ENCODE measurements around the gene HOXA4.

DNA sequence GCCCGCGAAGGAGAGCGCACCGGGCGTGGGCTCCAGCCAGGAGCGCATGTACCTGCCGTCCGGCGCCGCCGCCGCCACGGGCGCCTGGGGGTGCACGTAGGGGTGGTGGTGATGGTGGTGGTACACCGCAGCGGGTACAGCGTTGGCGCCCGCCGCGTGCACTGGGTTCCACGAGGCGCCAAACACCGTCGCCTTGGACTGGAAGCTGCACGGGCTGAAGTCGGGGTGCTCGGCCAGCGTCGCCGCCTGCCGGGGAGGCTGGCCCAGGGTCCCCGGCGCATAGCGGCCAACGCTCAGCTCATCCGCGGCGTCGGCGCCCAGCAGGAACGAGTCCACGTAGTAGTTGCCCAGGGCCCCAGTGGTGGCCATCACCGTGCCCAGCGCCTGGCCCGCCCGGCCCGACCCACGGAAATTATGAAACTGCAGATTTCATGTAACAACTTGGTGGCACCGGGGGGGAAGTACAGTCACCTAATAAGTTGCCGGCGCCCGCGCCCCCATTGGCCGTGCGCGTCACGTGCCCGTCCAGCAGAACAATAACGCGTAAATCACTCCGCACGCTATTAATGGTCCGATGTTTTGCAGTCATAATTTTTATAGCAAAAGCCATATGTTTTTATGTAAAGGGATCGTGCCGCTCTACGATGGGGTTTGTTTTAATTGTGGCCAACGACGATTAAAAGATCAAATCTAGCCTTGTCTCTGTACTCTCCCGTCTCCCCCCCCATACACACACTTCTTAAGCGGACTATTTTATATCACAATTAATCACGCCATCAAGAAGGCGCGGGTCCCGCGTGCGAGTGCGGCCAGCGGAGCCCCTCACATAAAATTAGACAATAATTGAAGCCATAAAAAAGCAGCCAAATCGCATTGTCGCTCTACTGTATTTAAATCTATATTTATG, 34.8 kb upstream of the HOXA4 start, which contains the start of gene HOXA9:
- no peak for TF ChIP-seq CTCF (IDR thresholded peaks at IDR 0.05 in 2 of 3, conservative IDR thresholded peaks at IDR 0.05 in 1 of 3; ENCODE audit: borderline replicate concordance in 1 of 3, insufficient read depth in 1 of 3, low read depth in 2 of 3, low read length in 2 of 3)
- peak; percentile 94 for TF ChIP-seq POLR2AphosphoS5 (IDR thresholded peaks at IDR 0.05; ENCODE audit: low read depth, low read length)
- no peak; the same call in 1 of the 2 replicates for TF ChIP-seq ZFX (IDR thresholded peaks at IDR 0.05)
- no peak for TF ChIP-seq REST (IDR thresholded peaks at IDR 0.05; ENCODE audit: low read depth)
- peak; percentile 88 for TF ChIP-seq POLR2A (IDR thresholded peaks at IDR 0.05; ENCODE audit: borderline replicate concordance, extremely low read depth, insufficient read depth, insufficient read length)
- TF ChIP-seq, protein P1, sequence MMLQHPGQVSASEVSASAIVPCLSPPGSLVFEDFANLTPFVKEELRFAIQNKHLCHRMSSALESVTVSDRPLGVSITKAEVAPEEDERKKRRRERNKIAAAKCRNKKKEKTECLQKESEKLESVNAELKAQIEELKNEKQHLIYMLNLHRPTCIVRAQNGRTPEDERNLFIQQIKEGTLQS (IDR thresholded peaks at IDR 0.05): no peak
- TF ChIP-seq ZNF274 (IDR thresholded peaks at IDR 0.05; ENCODE audit: low read depth, low read length): no peak
- no peak for TF ChIP-seq RAD21 (IDR thresholded peaks at IDR 0.05; ENCODE audit: low read depth)
- TF ChIP-seq EZH2phosphoT487 (IDR thresholded peaks at IDR 0.05; ENCODE audit: borderline replicate concordance): no peak
- TF ChIP-seq YY1 (IDR thresholded peaks at IDR 0.05; ENCODE audit: extremely low read depth, insufficient replicate concordance, low read depth, low read length): peak; percentile 42
- TF ChIP-seq, protein P2, sequence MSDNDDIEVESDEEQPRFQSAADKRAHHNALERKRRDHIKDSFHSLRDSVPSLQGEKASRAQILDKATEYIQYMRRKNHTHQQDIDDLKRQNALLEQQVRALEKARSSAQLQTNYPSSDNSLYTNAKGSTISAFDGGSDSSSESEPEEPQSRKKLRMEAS (IDR thresholded peaks at IDR 0.05): no peak
- no peak for TF ChIP-seq ELF1 (IDR thresholded peaks at IDR 0.05; ENCODE audit: borderline replicate concordance, low read depth)
